ENCODE results near the gene VSX1.

Gene VSX1

DNA sequence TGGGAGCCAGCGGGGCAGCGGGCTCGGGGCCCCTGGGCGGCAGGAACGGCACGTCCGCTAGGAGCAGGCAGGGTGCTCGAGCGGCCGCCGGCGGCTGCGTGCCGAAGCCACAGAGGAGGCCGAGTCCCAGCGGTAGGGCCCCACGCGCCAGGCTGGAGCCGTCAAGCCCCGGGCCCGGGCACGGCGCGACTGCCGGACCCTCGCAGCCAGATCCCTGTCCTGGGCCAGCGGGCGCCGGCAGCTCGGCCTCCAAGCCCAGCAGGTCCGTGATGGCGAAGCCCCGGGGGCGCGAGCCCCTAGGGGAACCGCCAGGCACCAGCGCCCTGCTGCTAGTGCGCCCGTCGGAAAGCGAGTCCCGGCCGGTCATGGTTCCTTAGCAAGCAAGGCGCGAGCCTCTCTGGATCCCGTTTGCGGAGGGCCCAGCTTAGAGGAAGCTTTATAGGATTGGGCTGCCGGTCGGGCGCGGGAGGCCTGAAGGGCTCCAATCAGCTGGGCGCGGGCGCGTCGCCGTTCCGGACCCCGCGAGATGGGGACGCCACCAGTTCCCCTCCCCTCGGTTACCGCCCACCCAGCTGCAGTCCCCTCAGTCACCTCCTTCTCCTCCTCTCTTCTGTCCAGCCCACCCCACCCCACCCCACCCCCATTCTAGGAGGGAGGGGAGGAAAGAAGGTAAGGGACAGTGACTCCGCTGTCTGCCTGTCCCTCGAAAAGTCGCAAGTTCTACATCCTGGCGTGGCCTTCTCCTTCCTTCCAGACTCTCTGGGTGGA, at the start of gene VSX1:
Gene VSX1 (minus strand): TSS at position 412 of the 768 bp plus-strand sequence. CDS start 45 bp downstream, at position 367.
- no peak for DNase-seq

DNA sequence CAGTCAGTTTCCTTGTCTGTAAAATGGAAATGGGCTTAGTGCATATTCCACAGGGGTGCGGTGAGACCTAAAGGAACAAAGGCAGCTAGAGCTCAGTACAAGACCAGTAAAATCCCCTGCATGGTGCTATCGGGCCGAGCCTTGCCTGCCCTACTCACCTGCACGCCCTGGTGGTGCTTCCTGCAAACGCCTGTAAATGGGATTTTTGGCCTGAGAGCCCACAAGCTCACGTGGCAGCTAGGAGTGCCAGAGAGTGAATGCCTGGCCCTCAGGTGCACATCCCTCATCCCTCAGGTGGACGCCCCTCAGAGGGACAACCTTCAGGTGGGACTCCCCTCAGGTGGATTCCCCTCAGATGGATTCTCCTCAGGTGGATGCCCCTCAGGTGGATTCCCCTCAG, 48.0 kb upstream of the VSX1 start:
- no peak for DNase-seq

DNA sequence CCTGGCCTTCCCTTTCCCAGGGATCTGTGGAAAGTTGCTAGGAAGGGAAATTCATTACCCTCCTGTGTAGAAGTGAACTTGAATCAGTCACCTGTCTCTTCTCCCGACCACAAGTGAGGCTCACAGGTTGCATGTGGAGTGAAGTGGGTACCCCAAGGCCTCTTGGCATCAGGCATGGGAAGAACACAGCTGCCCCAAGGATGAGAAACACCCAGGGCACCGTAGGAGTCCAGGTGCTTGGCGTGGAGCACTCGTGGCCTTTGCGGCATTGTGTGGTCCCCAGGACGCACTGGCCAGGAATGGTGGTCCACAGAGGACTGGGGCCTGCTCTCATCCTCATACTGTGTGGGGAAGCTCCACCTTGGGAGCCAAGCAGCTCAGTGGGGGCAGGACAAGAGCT, 47.5 kb upstream of the VSX1 start:
- DNase-seq = no peak

DNA sequence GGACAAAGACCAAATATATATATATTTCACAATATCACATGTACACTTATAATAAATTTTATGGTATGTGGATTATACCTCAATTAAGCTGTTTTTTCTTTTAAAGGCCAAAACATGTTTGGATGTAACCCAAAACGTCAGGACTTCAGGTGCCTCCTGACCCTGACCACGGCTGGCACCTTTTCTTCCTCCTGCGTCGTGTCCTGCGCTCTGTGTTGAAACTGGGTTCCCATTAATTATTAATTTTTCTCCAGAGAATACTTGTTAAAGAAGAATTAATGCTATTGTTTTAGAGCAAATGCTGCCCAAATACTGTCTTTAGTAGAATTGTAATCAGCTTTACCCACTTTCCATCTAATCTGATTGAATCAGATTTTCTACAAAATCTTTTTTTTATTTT, 46.7 kb upstream of the VSX1 start:
- no peak for DNase-seq

DNA sequence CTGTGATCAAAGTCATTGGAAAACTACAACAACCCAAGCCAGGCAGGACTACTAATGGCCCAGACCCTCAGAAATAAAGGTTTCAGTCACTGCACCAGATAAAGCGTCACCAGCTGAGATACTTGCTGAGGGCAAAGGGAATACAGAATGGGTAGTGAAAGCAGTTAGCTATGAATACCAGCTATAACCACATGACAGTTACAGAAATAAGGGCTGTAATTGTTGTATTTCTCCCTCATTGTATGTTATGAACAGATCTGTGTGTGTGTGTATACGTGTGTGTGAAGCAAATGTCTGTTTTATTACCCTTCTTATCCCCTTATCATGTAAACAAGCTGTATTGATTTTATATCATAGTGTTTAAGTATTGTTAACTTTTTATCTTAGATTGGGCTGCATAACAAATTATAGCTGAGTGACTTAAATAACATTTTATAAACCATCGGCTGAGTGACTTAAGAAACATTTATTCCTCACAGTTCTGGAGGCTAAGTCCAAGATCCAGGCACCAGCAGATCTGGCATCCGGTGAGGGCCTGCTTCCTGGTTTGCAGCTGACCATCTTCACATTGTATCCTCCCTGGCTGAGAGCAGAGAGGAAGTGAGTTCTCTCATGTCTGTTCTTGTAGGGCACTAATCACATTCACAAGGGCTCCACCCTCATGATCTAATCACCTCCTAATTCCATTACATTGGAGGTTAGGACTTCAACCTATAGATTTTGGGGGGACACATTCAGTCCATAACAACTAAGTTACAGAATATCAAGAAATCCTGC, 46.0 kb upstream of the VSX1 start:
- DNase-seq = no peak

DNA sequence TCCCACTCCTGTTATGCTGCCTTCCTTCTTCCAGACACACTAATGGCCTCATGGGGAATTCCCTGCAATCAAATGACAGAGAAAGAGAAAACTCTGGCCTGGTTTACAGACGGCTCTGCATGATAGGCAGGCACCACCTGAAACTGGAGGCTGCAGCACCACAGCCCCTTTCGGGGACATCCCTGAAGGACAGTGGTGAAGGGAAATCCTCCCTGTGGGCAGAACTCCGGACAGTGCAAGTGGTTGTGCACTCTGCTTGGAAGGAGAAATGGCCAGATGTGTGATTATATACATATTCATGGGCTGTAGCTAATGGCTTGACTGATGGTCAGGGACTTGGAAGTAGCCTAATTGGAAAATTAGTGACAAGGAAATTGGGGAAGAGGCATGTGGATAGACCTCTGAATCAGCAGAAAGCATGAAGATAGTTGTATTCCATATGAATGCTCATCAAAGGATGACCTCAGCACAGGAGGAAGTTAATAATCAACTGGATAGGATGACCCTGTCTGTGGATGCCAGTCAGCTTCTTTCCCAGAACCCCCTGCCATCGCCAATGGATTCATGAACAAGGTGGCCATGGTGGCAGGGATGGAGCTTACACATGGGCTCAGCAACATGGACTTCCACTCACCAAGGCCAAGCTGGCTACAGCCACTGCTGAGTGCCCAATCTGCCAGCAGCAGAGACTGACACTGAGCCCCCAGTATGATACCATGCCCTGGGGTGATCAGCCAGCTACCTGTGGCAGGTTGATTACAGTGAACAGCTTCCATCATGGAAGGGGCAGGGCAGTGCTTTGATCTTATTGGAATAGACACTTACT, 44.5 kb upstream of the VSX1 start:
- DNase-seq = no peak

DNA sequence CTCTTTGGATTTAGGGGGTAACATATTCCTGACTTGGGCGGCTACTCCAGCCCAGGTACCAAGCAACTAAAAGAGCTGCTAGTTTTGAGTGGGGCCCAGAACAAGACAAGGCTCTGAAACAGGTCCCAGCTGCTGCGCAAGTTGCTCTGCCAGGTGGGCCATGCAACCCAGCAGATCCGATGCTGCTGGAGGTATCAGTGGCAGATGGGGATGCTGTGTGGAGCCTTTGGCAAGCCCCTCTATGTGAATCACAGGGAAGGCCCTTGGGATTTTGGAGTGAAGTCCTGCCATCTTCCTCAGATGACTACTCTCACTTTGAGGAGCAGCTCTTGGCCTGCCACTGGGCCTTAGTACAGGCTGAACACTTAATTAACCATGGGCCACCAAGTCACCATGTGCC, 43.7 kb upstream of the VSX1 start:
- no peak for DNase-seq

DNA sequence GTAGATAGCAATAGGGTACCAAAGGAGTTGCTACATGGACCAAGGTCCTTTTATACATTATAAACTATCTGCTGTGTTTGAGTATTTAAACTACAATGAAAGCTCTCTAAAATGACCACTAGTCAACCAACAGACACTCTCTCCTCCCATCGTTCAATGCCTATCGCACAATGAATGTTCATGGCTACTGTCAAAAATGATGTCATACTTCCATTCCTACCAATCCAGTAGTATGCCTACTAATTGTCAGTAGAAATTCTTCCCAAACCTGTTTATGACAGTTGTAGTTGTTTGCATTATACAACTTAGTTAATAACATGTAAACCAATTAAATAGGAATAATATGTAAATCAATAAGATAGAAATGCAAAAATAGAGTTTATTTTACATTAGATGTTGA, 39.0 kb upstream of the VSX1 start:
- no peak for DNase-seq

DNA sequence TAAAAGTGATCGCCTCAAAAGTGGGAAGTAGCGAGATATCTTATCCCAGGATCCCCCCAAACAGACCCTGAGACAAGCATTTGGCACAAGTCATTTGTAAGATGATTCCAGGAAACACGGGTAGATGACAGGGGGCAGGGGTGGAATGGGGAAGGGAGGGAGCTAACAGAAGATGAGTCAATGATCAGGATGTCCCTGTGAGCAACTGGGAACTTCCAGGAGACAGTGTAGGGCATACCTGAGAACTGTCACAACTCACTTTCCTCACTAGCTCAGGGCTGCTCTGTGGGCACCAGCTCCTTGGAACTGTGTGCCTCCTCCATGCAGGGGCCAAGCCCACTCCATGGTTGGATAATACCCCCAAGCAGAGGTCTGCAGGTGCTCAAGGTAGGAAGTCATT, 38.5 kb upstream of the VSX1 start:
- DNase-seq = no peak

DNA sequence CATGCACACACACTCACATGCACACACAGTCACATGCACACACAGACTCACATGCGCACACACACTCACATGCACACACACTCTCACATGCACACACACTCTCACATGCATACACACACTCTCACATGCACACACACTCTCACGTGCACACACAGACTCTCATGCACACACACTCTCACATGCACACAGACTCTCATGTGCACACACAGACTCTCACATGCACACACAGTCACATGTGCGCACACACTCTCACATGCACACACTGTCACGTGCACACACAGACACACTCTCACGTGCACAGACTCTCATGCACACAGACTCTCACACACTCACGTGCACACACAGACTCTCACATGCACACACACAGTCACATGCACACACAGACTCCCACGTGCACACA, 36.6 kb upstream of the VSX1 start:
- no peak for DNase-seq

DNA sequence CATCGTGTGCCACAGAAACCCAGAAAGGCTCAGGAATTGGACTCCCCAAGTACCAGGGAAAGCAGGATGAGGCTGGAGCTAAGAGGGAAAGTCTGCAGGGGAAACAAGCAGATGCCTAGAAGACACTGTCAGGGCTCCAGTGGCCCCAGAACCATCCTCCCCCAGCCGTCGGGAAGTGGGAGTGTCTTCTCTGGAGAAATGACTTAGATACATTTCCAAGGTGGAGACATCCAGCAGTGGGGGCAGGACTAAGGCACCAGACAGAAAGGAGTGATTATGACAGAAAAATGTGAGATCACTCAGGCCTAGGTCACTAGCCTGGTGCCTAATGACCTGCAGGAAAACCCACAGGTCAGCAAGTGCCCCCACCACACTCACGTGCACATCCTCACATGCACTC, 36.0 kb upstream of the VSX1 start:
- no peak for DNase-seq

DNA sequence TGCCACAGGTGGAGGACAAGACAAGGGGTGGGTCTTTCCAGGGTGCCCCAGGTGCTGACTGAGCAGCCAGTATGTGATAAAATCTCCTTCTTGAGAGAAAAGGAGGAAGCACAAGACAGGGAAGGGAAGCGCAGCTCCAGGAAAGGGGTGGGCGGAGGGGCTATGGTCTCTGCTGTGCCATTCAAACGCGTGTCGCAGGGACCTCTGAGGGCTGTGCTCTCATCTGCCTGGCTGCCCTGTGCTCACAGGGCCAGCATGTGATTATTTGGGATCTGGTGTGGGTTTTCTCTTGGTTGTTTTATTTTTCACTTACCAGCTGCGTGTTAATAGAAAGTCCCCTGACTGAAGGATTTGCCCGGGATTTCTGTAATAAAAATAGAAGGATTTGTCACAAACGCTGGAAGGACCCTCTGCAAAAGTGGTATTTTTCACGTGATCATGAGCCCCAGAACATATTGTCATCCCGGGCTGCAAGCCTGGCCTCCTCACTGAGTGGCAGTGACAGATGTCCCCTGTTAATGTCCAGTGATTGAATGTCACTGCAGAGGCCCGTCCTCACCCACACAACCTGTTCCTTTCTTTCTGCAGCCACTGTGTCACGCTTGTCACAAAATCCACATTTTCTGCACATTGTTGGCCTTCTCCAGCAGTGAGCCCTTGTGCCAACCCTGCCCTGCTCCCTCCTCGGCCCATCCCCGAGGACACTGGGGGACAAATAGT, 35.0 kb upstream of the VSX1 start:
- peak; percentile 59 for DNase-seq

DNA sequence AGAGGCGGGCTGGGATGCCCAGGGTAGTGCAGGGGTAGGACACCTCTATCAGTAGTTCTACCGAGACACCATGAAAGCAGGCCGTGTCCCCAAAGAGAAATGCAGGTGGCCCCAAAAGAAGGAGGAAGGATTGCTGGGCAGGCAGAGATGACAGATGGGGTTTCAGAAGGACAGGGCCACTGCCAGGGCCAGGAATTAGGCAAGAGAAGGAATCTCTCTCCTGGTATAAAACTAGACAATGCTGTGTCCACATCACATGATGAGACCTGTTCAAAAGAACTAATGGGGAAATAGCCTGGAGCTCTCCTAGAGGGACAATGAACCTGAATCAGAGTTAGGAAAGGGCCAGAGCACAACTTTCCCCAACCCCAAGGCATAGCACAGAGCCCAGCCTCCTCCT, 21.6 kb upstream of the VSX1 start:
- no peak for DNase-seq

DNA sequence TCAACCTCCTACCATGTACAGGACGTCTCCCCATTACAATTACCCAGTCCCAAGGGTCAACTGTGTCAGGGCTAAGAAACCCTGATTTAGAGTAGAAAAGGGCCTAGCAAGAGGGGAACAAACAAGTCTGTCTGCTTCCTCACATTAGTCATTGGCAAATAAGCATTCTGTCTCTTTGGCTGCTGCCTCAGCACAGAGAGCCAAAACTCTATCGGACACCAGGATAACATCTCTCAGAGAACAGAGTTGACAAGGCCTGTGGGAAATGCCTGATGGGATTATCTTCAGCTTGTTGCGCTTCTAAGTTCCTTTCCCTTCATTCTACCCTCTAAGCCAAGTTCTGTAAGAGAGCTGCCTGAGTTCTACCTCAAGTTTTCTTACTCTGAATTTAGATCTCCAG, 19.0 kb upstream of the VSX1 start:
- DNase-seq = no peak

DNA sequence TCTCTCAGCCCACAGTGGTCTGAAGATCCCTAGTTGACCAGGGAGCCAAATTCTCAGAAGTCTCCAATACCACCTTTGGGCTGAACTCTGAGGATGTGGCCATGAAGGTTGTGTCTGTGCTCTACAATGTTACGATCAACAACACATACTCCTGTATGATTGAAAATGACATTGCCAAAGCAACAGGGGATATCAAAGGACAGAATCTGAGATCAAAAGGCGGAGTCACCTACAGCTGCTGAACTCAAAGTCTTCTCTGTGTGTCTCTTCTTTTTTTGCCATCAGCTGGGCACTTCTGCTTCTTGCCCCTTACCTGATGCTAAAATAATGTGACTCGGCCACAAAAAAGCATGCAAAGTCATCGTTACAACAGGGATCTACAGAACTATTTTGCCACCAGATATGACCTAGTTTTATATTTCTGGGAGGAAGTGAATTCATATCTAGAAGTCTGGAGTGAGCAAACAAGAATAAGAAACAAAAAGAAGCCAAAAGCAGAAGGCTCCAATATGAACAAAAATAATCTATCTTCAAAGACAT, 17.7 kb upstream of the VSX1 start:
- DNase-seq = no peak

DNA sequence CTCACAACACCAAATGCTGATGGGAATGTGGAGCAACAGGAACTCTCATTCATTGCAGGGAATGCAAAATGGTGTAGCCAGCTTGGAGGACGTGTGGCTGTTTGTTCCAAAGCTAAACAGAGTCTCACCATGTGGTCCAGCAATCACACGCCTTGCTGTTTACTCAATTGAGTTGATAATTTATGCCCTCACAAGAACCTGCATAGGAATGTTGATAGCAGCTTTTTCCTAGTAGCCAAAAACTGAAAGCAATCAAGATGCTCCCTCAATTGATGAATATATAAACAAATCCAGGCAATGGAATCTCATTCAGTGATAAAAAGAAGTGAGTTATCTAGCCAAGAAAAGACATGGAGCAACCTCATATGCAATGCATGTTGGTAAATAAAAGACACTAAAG, 15.6 kb upstream of the VSX1 start:
- DNase-seq = no peak

DNA sequence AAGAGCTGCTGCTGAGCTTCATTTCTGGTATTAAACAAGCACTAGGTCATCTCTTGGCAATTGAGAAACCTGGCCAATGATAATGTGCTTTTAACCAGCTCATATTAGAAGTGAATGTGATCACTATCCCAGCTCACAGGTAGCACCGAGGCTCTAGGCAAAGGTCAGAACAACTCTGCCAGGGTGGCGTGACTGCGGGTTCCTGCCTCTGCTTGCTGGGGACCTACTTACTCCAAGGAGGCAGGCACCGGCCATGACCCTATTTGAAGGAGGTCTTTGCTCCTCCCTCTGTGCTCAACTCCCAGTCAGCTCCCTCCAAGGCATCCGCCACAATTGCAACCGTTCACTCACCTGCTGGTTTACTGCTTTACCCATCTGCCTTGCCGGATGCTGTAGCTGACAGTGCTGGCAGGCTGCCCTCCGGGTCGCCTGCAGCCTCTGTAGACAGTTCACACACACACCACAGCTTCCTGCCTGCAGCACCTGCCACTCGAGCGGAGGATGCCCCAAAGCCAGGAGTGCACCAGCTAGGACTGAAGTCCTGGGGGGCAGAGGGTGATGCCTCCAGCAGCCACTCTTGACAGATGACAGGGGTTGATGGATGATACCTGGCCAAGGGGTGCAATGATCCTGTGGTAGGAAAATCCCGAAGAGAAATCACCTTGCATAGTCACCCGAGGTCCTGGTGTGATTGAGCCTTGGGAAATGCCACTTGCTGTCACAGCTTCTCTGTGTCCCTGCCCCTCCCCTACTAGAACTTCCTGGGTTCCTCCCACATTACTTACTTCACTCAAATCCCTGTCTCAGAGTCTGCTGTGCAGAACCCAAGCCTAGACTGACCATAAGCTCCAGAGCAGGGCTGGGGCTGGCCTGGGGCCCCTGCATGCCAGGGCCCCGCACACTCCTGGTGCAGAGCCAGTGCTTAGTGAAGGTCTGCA, 8.8 kb upstream of the VSX1 start:
- DNase-seq = no peak

DNA sequence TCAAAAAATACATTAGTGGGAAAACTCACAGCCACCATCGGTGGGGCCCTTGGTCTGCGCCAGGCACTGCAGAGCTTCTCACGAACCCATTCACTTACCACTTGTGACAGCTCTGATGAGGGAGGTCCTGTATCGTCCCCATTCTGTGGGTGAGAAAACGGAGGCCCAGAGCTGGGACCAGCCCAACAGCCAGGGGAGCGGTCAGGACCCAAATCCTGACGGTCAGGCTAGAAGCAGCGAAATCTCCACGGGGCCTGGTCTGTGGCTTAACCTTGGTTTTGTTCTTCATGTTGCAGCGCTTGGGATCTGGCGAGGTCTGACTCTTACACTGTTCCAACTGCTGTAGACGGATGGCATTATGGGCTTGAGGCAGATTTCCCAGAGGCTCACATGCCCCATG, 7.7 kb upstream of the VSX1 start:
- DNase-seq = no peak

DNA sequence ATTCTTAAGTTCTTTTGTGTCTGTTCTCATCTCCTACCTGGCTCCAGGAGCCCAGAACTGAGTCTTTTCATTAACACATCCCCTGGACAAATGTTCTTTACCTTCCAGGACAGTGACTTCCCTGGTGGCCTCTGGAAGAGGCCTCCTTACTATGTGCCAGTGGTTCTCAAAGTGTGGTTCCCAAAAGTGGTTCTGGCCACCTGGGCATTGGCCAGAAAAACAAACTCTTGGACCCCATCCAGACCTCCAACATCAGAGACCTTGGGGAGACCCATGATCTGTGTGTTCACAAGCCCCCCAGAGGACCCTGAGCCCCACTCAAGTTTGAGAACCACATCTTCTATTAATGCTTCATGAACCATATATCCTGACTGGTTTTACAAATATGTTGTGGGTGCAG, 7.2 kb upstream of the VSX1 start:
- DNase-seq = no peak

DNA sequence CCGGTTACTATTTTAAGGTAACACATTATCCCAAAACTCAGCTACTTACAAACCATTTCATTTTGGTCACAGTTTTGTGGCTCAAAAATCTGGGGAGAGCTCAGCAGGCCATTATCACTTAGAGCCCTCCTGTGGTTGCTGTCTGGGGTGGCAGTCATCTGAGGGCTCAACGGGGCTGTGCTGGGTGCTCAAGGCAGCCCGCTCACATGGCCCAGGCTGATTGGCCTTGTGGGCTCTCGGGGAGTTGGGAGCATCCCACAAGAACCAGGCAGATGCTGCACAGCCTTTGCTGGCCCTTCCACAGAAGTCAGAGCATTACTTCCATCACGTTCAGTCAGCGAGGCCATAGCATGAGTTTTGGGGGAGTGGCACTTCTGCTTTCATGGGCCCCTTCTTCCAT, 6.3 kb upstream of the VSX1 start:
- DNase-seq = no peak

DNA sequence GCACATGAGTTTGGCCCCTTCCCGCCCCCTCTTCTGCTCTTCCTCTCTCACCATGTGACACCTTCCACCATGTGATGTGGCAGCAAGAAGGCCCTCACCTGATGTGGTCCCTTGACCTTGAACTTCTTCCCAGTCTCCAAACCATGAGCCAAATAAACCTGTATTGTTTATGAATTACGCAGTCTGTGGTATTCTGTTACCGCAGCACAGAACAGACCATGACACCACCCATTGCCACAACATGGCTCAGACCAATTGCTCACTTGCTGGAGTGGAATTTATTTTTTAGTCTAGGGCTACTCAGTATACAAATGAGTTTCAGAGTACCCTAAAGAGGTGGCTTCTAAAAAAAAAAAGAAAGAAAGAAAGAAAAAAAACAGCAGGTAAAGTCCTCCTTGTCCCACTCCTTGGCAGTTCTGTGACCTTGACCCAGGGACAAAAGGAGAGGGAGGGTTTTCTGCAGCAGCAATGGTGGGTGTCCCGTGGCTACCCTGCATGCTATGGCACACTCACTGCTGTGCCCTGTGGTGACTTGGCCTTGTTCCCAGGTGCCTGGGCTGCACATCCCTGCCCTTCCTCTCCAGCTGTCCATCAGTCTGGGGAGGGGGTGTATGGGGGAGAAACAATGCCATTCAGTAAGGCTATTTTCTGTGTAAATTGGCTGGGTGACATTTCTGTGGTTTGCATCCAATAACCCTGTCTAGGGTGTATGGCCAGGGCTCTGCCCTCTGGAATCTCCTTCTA, 5.4 kb upstream of the VSX1 start:
- DNase-seq = no peak

All from right forelimb (tissue), 1 donor.